NCI-H524 (cell line): ENCODE measurements around the gene SVBP.

Experiments used
- DNase-seq, 2 experiments: peaks; one replicate each; lab custom pipeline; 2025; lab: John Stamatoyannopoulos, UW

Gene SVBP

DNA sequence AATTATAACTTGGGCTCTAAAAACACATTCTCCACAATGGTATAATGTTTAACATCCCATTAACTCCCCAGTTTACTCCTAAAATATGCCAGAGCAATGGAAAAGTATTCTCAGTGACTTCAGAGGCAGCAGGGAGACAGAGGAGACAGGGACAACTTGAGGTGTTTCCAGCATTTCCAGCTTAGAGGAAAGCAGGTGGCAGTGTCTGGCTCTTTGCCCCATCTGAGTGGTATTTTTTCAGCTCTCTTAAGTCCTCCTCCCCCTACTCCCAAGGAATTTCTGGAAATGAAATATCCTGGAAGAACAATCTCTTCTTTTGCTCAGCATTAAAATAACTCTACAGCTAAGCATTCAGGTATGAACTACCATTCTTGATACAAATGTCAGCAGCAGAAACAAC lies 11.0 kb downstream of the SVBP start:
- DNase-seq: peak; percentile 37 to 49

DNA sequence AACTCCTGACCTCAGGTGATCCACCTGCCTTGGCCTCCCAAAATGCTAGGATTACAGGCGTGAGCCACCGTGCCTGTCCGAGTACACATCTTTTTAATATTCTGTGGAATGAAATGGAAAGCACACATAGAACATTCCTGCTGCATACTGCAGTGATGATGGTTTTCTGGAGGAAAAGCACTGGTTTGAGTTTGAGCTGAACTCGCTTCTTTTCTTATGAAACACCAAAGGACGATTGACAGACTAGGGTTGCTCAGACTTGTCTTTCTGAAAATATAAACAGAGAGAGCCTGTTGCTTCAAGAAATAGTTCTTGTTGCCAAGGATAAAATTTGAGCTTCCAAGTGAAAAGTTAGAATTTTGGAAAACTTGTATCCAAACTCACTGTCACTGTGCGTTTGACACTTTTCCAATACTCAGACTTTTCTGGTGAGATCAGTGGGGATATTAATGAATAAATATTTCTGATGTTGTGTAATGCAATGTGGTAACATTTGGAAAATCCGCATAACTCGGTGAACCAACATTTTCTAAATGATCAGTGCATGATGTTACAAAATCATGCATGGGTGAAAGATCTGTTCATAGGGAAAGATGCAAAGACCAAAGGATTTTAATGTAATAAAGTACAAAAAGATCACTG lies 15.2 kb downstream of the SVBP start:
- DNase-seq: no peak

DNA sequence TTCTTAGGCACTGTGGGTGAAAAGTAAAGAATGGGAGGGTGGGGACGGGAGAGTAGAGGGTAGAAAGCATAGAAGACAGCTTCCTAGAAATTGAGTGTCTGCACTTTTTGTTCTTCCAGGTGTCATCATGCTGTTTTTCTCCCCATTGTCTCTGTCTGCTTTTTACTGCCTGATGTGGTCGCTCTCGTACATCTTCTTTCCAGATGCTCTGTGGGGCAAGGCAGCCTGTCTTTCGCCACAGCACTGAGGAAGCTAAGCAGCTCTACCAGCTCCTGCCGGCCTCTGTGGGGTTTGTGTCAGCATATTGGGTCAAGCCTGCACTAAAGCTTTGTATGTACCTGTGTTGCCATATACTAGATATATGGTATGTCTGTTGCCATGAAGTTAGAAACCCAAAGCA lies 19.2 kb downstream of the SVBP start:
- DNase-seq: no peak

DNA sequence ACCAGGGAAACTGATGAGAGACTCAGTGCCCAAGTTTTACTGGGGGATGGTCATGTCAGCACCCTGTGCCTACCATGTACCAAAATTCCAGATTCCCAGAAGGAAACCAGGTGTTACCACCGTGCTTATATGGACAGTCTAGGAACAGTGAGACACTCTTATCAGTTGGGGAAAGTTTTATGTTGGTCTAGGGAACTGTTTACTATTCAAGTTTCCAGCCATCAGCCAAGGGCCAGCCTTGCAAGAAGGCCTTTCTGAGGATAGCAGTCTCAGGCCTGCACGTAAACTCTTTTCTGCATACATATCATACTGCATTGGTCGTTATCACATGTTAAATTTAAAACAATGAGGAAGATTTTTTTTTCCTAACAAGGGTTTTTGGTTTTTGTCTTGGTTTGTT lies 19.8 kb downstream of the SVBP start:
- no peak for DNase-seq

DNA sequence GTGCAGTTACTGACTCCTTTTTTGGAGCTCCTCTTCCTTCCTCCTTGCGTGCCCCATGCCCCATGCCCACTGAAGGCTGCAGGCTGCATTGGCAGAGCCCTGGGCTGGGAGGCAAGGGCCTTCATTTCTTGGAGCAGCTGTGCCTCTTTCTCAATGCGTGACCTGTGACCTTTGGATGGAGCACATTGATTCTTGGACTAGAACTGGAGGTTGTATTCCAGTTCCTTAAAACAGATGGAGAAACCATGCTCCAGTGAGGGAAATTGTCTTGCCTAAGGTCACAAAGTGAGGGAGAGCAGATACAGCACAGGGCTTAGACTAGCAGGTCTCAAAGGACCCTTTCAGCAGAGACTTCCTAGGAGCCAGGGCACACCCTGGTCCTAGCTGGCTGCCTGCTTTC lies 23.4 kb downstream of the SVBP start:
- DNase-seq: no peak

DNA sequence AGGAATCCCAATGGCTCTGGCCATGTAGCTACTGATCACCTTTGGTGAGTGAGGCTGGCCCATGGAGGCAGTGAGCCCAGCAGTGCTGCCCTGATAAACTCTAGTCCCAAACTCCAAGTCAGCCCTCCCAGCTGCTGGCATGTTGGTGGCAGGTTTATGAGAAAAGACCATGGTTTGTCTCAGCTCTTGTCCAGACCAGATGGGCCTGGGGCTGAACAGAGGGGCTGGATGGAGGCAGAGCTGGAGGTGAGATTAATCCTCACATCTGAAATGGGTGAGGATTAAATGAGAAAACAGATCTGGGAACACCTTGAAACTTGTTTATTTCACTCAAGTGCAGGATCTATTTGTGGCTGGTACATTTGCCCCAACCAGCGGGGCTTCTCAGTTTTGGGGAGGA lies 29.2 kb downstream of the SVBP start:
- peak; percentile 74 to 91 for DNase-seq

DNA sequence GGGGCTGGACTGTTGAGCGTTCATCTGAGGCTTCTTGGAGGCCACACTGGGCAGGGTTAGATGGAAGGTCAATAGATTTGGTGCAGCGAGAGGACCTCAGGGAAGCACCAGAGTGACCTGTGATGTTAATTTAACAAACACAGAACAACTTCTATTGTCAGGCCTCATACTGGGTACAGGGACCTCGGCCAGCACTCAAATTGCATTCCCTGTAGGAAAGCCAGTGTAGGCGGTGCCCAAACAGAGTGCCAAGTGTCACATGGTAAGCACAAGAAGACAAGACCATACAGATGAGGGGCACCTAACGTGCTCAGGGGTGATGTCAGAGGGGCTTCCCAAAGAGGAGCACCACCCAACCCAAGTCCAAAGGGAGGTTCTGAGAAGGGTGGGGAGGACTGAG lies 31.1 kb downstream of the SVBP start:
- DNase-seq: no peak

DNA sequence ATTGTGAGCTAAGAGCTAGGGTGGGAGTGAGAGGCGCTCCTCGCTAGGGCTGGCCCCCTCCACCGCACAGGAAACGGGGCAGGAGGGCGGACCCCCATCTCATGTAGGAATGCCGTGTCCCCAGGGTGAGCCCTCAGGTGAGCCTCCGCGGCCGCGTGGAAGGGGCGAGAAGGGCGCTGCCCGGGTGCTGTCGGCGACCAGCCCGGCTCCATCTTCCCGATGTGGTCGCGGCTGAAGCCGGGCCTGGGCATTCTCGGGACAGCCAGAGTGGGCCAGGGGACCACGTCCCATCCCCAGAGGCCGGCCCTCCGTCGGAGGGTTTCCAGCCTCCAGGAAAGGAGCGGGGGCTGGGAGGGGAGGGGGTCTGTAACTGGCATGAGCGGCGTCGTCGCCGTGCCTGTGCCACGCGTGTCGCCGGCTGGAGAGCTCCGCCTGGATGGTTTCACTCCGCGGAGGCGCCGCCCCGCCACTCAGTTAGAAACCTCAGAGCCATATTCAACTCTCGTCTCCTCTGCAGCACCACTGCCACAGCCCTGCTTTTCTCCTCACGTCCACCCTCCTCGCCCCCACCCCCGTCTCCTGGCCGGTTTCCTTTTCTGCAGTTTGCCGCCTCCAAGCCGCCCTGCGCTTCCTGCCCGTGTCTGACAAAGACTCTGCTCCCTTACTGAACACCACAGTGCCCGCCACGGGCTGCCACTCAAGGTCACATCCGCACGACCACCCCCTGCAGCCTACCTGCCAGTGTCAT lies 32.1 kb downstream of the SVBP start, which contains the start of gene TMEM269:
TSS of gene TMEM269 (plus strand) at position 46 of the 748 bp plus-strand sequence. CDS start 4,903 bp downstream, outside the sequence.
- no peak for DNase-seq

DNA sequence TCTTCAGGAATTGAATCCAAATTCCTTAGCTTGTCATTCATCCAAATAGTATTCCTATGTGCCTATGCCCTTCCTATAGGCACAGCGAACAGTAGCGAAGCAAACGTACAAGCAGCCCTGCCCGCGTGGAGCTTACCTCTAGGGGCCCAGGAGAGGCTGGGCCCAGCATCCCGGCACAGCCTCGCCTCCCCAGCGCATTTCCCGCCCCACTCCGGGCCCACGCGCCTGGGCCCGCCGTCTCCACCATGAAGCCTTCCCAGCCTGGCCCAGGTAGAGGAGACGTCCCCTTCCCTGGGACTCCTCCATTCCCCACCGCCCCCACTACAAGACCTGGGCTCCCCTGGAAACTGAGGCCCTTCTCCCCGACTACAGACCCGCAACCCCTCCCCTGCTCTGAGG lies 32.7 kb downstream of the SVBP start:
- DNase-seq: no peak

DNA sequence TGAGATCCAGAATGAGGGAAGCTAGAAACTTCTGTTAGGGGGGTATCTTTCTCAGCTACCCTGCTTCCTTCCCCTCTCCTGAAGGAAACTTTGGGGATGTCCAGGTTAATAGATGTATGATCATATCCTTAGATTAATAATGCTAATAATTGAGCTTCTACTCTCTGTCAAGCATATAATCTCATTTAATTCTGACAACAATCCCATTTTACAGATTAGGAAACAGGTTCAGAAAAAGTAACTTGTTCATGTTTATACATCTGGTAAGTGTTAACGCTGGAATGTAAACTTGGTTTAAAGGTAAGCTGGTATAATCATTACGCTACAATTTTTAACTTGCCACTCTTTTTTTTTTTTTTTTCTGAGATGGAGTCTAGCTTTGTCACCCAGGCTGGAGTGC lies 34.1 kb downstream of the SVBP start:
- no peak for DNase-seq

DNA sequence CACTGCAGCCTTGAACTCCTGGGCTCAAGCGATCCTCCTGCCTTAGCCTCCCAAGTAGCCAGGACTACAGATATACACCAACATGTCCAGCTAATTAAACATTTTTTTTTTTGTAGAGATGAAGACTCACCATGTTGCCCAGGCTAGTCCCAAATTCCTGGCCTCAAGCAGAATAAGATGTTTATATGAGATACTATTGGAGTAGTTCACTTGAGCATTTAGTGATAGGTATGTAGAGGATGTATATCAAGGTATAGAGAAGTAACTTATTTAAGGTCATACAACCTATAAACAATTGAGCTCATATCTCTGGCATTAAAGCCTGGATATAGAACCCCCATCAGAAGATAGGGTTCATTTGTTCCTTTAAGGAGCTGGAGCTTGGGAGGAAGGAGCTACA lies 37.0 kb downstream of the SVBP start:
- DNase-seq: no peak

DNA sequence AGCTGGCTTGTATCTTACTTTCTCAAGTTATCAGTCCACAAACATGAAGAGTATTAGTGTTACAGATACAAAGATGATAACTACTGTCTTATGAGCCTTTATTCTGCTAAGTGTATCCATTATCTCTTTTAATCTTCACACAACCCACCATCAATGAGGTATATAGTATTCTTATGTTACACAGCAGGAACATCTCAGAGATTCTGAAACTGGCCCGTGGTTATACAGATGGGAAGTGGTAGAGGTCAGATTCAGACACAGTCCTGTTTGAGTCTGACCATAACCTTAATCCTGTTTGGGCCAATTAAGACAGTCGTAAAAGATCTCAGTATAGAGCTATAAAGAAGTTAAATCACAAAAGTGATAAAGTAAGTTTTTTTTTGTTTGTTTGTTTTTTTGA lies 37.5 kb downstream of the SVBP start:
- no peak for DNase-seq

DNA sequence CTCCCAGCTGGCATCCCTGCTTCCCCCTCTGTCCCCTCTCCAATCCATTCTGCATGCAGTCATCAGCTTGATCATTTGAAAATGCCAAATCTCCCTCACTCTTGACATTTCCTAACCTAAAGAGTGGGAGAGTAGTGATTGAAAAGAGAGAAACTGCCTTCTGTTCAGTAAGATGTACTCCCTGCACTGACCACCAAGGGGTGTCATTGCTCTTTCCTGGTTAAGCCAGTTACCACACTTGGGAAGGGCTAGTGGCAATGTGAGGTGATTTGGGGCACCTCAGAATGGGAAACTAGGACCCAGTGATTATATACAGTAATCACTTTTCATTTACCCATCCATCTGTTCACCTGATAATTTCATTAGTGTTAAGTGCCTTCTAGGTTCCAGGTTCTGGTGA lies 39.3 kb downstream of the SVBP start:
- DNase-seq: peak; percentile 40 to 84

DNA sequence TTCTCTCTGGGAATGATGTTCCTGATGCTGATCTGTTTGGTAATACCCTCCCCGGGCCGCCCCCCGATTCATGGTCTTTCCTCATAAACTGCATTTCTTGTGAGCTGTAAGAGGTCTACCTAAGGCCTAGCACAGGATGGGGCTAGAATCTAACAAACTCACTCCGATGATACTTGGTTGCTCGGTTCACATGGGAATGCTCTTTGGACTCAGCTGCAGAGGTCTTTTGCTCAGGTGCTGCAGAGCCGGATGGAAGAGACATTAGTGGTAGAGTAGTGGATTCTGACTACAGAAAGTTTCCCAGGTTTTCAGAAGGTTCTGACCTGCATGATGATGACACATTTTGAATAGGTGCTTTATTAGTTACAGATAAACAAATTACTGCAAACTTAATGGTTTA lies 40.7 kb downstream of the SVBP start:
- no peak for DNase-seq

DNA sequence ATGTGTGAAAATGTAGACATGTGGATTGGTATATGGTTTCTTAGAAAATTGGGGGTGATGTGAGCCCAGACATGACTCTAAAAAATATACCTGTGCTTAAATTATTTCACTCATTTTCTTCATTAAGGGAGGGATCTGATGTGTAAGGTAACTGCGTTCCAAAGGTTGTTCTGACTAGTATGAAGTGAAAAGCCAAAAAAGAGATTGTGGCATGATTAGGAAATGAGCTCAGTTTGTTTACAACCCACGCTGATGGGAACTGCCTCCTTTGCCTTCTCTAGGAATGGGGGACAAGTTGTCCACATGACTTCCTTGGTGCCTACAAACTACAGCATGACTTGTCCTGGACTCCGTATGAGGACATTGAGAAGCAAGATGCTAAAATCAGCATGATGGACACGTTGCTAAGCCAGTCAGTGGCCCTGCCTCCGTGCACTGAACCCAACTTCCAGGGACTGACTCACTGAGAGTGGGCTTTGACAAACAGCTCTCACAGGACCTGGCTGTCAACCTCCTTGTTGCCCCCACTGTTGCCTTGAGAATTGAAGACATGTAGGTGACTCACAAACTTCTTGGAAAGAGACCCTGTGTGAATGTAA lies 42.2 kb downstream of the SVBP start:
- DNase-seq: no peak

DNA sequence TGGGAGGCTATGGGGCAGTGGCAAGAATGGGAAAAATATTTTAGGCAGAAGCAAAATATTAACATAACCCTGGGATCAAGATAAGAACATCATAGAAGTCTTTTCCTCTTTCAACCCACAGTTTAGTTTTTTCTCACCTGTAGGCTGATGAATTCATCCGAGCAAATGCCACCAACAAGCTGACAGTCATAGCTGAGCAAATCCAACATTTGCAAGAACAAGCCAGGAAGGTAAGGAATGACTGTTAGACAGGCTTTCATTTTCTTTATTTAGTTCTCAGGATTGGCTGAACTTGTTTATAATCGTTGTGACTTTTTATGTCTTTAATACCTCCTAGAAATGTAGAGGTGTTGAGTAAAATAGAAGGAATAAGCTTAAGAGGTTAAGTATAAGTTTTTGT lies 43.8 kb downstream of the SVBP start:
- DNase-seq: no peak

DNA sequence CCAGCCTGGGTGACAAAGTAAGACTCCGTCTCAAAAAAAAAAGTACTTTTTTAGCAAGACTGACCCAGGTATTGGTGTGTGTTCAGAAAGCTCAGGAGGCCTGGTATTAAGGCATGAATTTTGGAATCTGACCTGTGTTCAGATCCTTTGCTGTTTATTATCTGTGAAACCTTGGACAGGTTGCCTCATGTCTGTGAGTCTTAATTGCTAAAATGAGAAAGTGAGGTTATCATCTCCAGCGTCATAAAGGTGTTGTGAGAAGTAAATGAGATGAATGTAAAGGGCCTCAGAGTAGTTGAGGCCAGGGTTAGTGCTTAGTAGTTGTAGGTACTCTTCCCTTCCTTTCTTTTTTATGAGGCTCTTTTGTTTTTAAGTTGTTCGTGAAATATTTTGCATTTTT lies 47.4 kb downstream of the SVBP start:
- DNase-seq: no peak

DNA sequence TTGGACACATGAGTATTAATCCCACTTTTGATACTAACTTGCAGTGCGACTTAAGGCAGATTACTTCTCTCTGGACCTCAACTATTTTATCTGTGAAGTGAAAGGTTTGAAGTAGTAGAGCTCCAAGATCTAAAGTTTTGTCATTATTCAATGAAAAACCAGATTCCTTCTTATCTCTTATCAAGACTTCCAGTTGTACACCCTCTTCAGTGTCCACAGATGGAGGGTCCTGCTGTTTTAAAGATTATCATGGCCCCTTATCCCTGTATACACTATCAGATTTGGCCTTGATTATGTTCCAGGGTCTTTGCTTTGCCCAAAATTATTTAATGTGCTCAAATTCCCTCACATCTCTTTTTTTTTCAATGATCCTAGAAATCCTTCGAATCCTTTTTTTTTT lies 49.0 kb downstream of the SVBP start:
- no peak for DNase-seq

DNA sequence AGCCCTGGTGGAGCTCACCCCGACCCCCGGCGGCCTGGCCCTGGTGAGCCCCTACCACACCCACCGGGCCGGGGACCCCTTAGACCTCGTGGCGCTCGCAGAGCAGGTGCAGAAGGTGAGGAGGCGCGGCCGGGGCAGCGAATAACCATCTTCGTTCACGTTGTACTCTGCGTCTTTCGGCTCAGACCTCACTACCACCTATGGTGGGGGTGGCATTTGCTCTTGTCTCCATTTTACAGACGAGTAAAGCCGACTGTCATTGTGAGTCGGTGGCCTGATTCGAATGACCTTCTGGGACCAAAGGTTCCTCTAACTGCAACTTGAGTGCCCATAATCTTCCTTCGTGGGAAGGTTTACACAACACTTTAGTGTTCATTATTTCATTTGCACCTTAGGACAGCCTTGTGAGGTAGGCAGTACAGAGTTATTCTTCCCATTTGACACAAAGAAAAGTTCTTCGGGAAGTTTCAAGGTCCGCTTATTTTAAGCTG lies 49.6 kb downstream of the SVBP start:
- peak in 1 of 2 experiments; percentile 64 for DNase-seq

DNA sequence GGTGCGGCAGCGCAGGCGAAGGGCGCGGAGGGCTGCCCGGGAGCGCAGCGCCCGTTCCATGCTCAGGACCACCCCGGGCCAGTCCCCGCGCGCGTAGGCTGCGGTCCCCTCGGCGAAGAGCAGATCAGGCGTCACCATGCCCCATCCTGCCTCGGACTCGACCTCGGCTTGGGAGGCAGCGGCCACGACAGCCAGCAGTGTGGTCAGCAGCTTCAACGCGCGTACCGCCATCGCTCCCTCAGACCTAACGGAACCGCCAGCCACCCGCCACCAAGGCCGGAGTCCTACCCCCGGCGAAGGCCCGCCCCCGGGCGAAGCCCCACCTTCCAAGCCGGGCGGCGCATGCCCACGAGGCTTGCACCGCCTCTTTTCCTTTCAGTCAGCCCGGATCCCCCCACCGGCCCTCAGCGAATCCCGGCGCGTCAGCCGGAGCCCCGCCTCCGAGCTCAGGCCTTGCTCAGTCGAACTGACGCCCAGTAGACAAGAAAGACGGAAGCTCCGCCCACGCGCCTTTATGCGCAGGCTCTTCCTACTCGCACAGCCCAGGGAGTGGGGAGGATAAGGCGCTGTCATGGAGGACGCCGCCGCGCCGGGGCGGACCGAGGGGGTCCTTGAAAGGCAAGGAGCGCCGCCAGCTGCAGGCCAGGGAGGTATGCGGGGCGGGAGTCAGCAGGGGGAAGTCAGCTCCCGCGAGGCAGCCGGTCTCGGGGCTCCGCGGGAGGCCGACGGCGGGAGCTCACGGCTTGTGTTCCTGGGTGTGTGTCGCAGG lies 50.3 kb downstream of the SVBP start, which contains the start of the genes C1orf50 and P3H1:
TSS of gene C1orf50 (plus strand) at position 509 of the 769 bp plus-strand sequence. CDS start at position 572, 63 bp downstream.
TSS of gene P3H1 (minus strand) at position 288 of the 769 bp plus-strand sequence. CDS start at position 231, 57 bp downstream.
- peak; percentile 97 to 99 for DNase-seq

DNA sequence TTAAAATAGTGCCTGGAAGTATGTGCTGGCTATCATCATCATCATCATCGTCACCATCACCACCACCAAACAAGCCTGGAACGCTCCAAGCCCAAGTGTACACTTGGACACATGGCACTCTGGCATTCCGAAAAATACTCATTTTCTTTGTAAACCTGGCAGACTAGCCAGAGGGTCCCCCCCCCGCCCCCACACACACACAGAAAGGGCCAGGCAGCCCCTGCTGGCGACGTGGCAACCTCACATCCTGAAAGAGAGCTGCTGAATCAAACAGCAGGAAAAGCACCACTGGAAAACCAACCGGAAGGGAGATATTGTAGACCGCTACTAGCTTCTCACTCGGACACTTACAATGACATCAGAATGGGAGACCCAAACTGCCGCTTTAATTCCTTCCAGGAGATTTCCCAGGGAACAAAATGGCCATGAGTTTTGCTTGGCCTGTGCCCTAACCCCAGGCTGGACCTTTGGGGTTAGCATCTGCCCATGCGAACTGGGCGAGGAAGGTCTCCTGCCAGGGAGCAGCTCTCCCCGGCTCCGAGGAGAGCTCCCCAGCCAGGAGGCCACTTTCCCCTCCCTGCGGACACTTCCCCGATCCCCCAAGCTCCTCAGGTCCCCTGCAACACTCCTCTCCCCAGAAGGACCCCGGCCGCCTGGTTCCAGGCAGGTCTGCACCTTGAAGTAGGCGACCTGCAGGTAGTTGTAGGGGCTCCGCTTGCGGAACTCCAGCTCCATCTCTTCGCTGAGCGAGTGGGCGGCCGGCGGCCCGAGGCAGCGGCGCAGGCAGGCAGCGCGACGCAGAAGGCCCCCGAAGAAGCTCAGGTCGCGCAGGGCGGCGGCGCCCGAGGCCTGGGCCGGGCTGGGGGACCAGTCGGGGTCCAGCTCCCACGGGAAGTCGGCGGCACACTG lies 51.1 kb downstream of the SVBP start:
- peak; percentile 58 to 80 for DNase-seq
